Mucosa of rectum (tissue), 2 donors: ENCODE measurements around the gene ZC3H12C.

Experiments
- H3K27ac ChIP-seq, 2 donors: one replicate each; pipeline ENCODE4 v1.7.0; 2013; ENCODE audit warnings: inconsistent platforms in 2 of 2, low read depth in 2 of 2, low read length in 2 of 2
- H3K27me3 ChIP-seq, 2 donors: one replicate each; pipeline ENCODE4 v1.7.0; 2013; ENCODE audit warnings: low read length in 2 of 2; ENCODE audit not compliant: control insufficient read depth in 2 of 2, insufficient read depth in 2 of 2
- H3K36me3 ChIP-seq, 2 donors: one replicate each; pipeline ENCODE4 v1.7.0; 2013; ENCODE audit warnings: low read length in 2 of 2; ENCODE audit not compliant: control insufficient read depth in 2 of 2, insufficient read depth in 2 of 2
- H3K4me1 ChIP-seq, 2 donors: one replicate each; pipeline ENCODE4 v1.7.0; 2013; ENCODE audit warnings: low read length in 2 of 2, mild to moderate bottlenecking in 1 of 2; ENCODE audit not compliant: control insufficient read depth in 2 of 2, insufficient read depth in 2 of 2
- H3K4me3 ChIP-seq, 2 donors: one replicate each; pipeline ENCODE4 v1.7.0; 2013; ENCODE audit warnings: low read length in 2 of 2
- H3K9ac ChIP-seq, 2 donors: one replicate each; pipeline ENCODE4 v1.7.0; 2013; ENCODE audit warnings: low read length in 2 of 2, low read depth in 1 of 2, mild to moderate bottlenecking in 1 of 2
- H3K9me3 ChIP-seq, 2 donors: one replicate each; pipeline ENCODE4 v1.7.0; 2013; ENCODE audit warnings: low read length in 2 of 2; ENCODE audit not compliant: control insufficient read depth in 2 of 2
- donor health status: healthy.
- donor health status: Normal muscosa, but diverticular disease.

The ZC3H12C gene

DNA sequence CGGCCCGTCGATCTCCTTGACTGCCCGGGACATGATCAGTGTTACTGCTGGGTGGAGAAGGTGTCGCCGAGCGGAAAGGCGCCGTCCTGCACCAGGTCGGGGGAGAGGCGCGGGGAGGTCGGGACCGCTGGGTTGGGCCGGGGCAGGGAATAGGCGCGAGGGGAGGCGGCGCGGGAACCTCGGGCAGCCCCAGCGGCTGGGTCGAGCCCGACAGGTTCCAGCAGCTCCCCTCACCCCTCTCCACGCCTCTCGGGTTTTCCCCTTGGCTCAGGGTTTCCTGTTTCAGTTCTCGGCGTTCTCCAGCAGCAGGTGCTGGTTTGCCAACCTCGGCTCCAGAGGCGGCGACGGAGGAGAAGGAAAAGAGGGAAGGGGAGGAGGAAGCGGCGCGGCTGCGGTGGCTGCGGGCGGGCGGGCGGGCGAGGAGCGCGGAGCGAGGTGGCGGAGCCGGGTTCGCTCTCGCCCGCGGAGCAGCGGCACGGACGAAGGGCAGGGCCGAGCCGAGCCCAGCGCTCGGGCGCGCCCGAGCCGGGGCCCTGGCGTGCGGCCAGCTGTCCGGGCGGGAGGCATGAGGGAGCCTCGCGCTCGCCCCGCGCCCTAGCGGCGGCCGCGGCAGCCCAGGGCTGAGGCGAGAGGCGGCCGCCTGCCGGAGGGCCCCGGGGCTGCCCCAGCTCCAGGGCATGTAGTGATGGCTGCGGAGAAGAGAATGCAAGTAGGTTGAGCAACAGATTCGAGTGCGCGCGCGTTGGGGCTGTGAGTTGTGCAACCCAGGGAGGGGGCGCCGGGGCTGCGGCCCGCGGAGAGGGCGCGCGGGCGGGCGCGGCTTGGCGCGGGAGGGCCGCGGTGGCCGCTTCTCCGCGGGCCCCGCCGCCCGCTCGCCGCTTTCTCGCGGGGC is at the start of gene ZC3H12C:
TSS of gene ZC3H12C (plus strand) at position 878 of the 892 bp plus-strand sequence. CDS start 20 bp downstream, outside the sequence.
- H3K27ac ChIP-seq = peak within 1 kb of the TSS; percentile 87 to 88
- peaks cover 4 to 15% of the 10 kb centered on the region in 2 donors for H3K4me1 ChIP-seq
- no peaks in the 10 kb centered on the region for H3K9me3 ChIP-seq
- H3K4me3 ChIP-seq = peak within 1 kb of the TSS; percentile 81 to 90
- no peaks in the 10 kb centered on the region for H3K27me3 ChIP-seq
- H3K9ac ChIP-seq = peak within 1 kb of the TSS; percentile 78 to 81
- H3K36me3 ChIP-seq = no peaks in the 10 kb centered on the region

GRCh38 chr11:110044226-110044968 is 48.8 kb upstream of the ZC3H12C start:
- no peaks in the 10 kb centered on the region for H3K36me3 ChIP-seq

GRCh38 chr11:110046775-110047380 is 46.3 kb upstream of the ZC3H12C start:
- Histone ChIP-seq H3K9ac (no peak overlapping the region), H3K27me3 (no peaks in the 10 kb centered on the region), H3K9me3 (no peaks in the 10 kb centered on the region), H3K4me3 (no peak overlapping the region), H3K36me3 (no peaks in the 10 kb centered on the region), H3K4me1 (no peaks in the 10 kb centered on the region), H3K27ac (no peak overlapping the region)

More at GRCh38 chr11:110044226-110044968, 48.8 kb upstream of the ZC3H12C start:
- H3K9ac ChIP-seq = no peak overlapping the region
- H3K27me3 ChIP-seq = no peaks in the 10 kb centered on the region
- H3K9me3 ChIP-seq = no peaks in the 10 kb centered on the region
- H3K4me1 ChIP-seq = no peaks in the 10 kb centered on the region
- H3K27ac ChIP-seq = no peak overlapping the region
- H3K4me3 ChIP-seq = no peak overlapping the region

- Histone ChIP-seq H3K27me3 (no peaks in the 10 kb centered on the region), H3K4me3 (no peak overlapping the region)
Observed at GRCh38 chr11:110049501-110050200, 43.5 kb upstream of the ZC3H12C start.

GRCh38 chr11:110050201-110050506 is 43.0 kb upstream of the ZC3H12C start:
- H3K9me3 ChIP-seq = peaks cover 0 to 3% of the 10 kb centered on the region in 2 donors

More at GRCh38 chr11:110049501-110050200, 43.5 kb upstream of the ZC3H12C start:
- Histone ChIP-seq H3K27ac (no peak overlapping the region), H3K9ac (no peak overlapping the region), H3K9me3 (peaks cover 0 to 3% of the 10 kb centered on the region in 2 donors), H3K4me1 (no peaks in the 10 kb centered on the region), H3K36me3 (no peaks in the 10 kb centered on the region)

GRCh38 chr11:110053848-110054414 is 39.3 kb upstream of the ZC3H12C start:
- Histone ChIP-seq H3K27me3 (no peaks in the 10 kb centered on the region), H3K36me3 (no peaks in the 10 kb centered on the region), H3K27ac (no peak overlapping the region), H3K9ac (no peak overlapping the region), H3K4me3 (no peak overlapping the region), H3K9me3 (peaks cover 0 to 3% of the 10 kb centered on the region in 2 donors), H3K4me1 (no peaks in the 10 kb centered on the region)

More at GRCh38 chr11:110050201-110050506, 43.0 kb upstream of the ZC3H12C start:
- no peaks in the 10 kb centered on the region for H3K4me1 ChIP-seq
- H3K27me3 ChIP-seq = no peaks in the 10 kb centered on the region
- H3K36me3 ChIP-seq = no peaks in the 10 kb centered on the region
- no peak overlapping the region for H3K9ac ChIP-seq
- H3K27ac ChIP-seq = no peak overlapping the region
- no peak overlapping the region for H3K4me3 ChIP-seq

GRCh38 chr11:110056956-110057355 is 36.2 kb upstream of the ZC3H12C start:
- no peak overlapping the region for H3K27ac ChIP-seq
- H3K36me3 ChIP-seq = no peaks in the 10 kb centered on the region
- H3K4me1 ChIP-seq = no peaks in the 10 kb centered on the region
- no peak overlapping the region for H3K4me3 ChIP-seq
- peaks cover 0 to 3% of the 10 kb centered on the region in 2 donors for H3K9me3 ChIP-seq
- no peaks in the 10 kb centered on the region for H3K27me3 ChIP-seq
- H3K9ac ChIP-seq = no peak overlapping the region

GRCh38 chr11:110059706-110060463 is 33.3 kb upstream of the ZC3H12C start:
- H3K4me3 ChIP-seq = no peak overlapping the region
- H3K27me3 ChIP-seq = no peaks in the 10 kb centered on the region
- H3K36me3 ChIP-seq = no peaks in the 10 kb centered on the region
- H3K9ac ChIP-seq = no peak overlapping the region
- no peaks in the 10 kb centered on the region for H3K9me3 ChIP-seq
- H3K27ac ChIP-seq = no peak overlapping the region
- H3K4me1 ChIP-seq = no peaks in the 10 kb centered on the region

DNA sequence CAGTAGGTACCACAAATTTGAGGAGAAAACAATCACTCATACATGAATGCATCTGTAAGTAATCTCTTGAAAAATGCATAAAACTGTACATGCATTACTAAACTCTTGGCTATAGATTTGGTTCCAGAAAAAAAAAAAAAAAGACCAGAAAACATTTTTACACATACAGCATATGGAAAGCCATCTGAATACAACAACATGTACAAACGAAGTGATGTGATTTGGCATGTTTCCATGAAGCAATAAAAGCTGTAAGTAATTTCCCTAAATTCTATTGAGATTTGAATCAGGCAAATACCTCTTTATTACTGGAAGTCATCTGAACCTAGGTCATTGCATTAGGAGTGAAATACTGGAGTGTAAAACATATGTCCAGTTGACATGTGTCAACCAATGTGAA is 31.9 kb upstream of the ZC3H12C start:
- H3K9me3 ChIP-seq = no peaks in the 10 kb centered on the region
- no peak overlapping the region for H3K27ac ChIP-seq
- H3K4me1 ChIP-seq = no peaks in the 10 kb centered on the region
- H3K9ac ChIP-seq = no peak overlapping the region
- no peaks in the 10 kb centered on the region for H3K27me3 ChIP-seq
- no peaks in the 10 kb centered on the region for H3K36me3 ChIP-seq
- H3K4me3 ChIP-seq = no peak overlapping the region
